ENCODE measurements around the gene WDR7. TPM values are rescaled to one million over a fixed set of nuclear protein-coding genes. Genes with fewer than 3 reads are reported as not detected.
A peak's percentile ranks its signal among the peaks of the same experiment; 100 is the strongest.

Gene WDR7
- total and polyA plus RNA-seq, 9 of the 15 experiments (the other 6 are each of a cell fraction or from before 2014, with no cell fraction given): 1.4 to 9.4 (median 5.3) TPM

GRCh38 chr18:57051657-57052044, 400.5 kb downstream of the WDR7 start (continued):
- no peak for TF ChIP-seq THRB (CRISPR knock-in tag; conservative IDR thresholded peaks at IDR 0.05)
- TF ChIP-seq BCL6 (CRISPR knock-in tag; IDR thresholded peaks at IDR 0.05): no peak
- TF ChIP-seq ZBTB26 (CRISPR knock-in tag; IDR thresholded peaks at IDR 0.05): no peak
- no peak for TF ChIP-seq MLX (CRISPR knock-in tag; conservative IDR thresholded peaks at IDR 0.05)
- no peak for TF ChIP-seq ELK3 (CRISPR knock-in tag; IDR thresholded peaks at IDR 0.05)
- peak; percentile 88 for TF ChIP-seq NCOR1 (IDR thresholded peaks at IDR 0.05)
- no peak for TF ChIP-seq GABPB1 (CRISPR knock-in tag; IDR thresholded peaks at IDR 0.05)
- TF ChIP-seq ZNF57 (CRISPR knock-in tag; IDR thresholded peaks at IDR 0.05): no peak
- no peak for TF ChIP-seq ZNF445 (CRISPR knock-in tag; IDR thresholded peaks at IDR 0.05; ENCODE audit: low read depth)
- no peak for TF ChIP-seq ZNF644 (tag; IDR thresholded peaks at IDR 0.05; ENCODE audit: low read depth)
- TF ChIP-seq RBBP5 (IDR thresholded peaks at IDR 0.05; ENCODE audit: borderline replicate concordance, insufficient read depth, low read length, poor library complexity, severe bottlenecking): no peak
- no peak for TF ChIP-seq ZNF347 (CRISPR knock-in tag; IDR thresholded peaks at IDR 0.05; ENCODE audit: low read depth)
- no peak for TF ChIP-seq ZNF197 (CRISPR knock-in tag; IDR thresholded peaks at IDR 0.05; ENCODE audit: low read depth)
- TF ChIP-seq ZNF318 (IDR thresholded peaks at IDR 0.05; ENCODE audit: borderline replicate concordance in 1 of 2, low read depth in 1 of 2): no peak

Data from K562 (cell line).